Measurements from ENCODE around the gene NUDT8. TPM values are rescaled to one million over a fixed set of nuclear protein-coding genes. Genes with fewer than 3 reads are reported as not detected.
"Not testable (repeated sequence)": the region's sequence is repeated elsewhere in the genome, so short reads cannot be mapped to it uniquely, and the experiment has no call there.

The NUDT8 gene
- polyA plus RNA-seq, 3 donors from 2014 or later, result 10.1 to 13.4 (median 12.3) TPM

DNA sequence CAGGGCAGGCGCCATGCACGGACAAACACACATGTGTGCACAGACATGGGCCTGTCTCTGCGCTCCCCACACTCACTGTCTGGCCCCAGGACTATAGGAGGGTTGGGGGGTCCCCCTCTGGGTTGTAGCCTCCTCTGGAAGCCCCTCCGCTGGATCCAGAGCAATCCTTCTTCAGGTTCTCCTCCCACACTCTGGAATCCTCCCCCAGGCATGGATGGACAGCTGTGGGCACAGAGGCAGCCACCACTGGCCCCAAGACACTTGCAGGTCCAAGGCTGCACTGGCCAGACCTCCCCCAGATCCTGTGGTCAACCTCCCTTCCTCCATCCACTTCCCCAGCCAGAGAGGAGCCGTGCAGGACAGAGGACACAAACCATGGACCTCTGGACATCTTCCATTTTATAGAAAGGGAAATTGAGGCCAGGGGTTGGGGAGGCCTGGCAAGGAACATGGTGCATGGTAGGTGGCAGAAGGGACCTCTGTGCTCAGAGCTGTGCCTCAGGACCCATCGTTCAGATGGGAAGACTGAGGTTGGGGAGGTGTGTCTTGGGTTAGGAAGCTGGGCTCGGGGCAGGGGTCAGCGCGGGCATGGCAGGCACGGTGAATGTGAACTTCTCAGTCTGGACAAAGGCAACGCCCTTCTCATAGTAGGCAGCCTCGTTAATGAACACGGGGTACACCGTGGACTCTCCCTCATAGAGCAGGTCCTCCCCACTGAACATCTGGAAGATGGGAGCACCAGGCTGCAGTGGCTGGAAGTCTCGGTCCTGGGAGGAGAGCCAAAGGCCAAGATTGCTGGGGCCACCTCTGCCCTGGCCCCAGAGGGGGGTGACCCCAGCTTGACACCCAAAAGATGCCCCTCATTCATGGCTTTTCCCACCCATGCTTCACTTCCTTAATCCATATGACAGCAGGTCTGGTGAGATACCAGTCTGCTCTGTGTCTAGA lies 12.7 kb upstream of the NUDT8 start:
- peak overlapping the region in 1 of 6 donors; percentile 64 for H3K27ac Mint-ChIP-seq
- H3K4me1 Mint-ChIP-seq, result peaks cover 15 to 18% of the 10 kb centered on the region in 2 donors
- H3K27me3 Mint-ChIP-seq (ENCODE audit: low read depth in 3 of 3), result peaks cover 2 to 5% (median 4%) of the 10 kb centered on the region in 3 donors
- DNase-seq, result no peak
- no peak overlapping the region for H3K4me3 Mint-ChIP-seq
- no peaks in the 10 kb centered on the region for H3K36me3 Mint-ChIP-seq
- H3K9me3 Mint-ChIP-seq, result no peaks in the 10 kb centered on the region

DNA sequence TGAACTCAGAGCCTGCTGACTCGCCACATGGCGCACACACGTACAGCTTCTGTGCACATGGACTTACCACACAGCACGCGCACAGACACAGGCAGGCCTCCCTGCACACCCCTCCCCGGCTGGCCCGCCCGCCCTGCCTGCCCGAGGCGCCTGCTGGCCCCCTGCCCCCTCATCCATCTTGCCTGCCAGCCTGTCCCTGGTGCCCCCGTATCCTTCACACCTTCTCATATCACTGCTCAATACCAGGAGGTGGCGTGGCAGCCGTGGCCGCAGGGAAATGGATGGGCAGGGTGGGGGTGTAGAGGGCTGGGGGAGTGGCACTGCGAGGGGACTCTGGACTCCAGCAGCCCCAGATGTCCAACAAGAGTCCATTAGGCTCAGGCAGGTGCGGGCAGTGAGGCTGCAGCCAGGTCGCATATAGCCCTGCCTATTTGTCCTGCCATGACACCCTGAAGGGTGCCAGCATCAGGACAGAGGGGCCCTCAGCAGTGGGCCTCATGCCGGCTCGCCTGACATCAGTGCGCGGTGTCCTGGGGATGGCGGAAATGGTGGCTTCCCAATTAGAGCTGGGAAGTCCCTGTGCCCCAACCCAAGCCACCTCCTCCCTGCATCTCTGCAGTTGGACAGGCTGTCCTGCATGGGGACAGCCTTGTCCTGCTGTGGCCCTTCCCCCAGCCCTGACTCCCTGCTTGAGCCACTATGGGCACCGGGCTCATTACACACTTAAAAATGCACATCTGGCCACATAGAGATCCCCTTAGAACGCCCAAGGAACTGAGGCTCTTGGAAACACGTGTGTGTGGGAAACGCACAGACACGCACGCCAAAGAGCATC lies 11.8 kb upstream of the NUDT8 start:
- Mint-ChIP-seq H3K27ac (no peak overlapping the region), H3K36me3 (no peaks in the 10 kb centered on the region), H3K27me3 (ENCODE audit: low read depth in 3 of 3) (peaks cover 2 to 4% (median 2%) of the 10 kb centered on the region in 3 donors), H3K4me1 (peaks cover 7 to 10% of the 10 kb centered on the region in 2 donors), H3K9me3 (no peaks in the 10 kb centered on the region), H3K4me3 (no peak overlapping the region)
- DNase-seq, result no peak

DNA sequence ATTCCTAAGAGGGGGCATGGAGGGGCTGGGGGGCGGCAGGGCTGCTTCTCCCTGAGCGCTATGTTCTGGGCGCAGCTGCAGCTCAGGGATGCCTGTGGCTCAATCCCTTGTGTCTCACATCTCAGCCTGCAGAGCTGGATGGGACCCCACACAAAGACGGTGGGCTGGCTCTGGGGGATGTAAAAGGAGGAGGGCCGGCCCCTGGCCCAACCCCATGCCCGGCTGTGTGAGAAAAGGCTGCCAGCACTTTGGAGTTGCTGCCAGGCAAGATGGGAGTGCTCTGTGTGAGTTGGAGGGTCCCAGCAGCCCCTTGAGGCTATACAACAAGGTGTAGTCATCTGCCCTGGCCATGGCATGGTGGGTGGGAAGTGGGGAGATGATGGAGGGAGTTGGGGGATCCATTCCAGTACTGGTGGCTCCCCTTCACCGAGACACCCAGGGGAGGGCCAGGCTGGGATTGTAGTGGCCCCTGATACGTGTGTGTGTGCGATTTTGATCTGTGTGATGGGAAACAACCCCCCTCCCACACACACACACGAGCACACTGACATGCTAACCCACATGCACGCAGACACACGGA lies 11.1 kb upstream of the NUDT8 start:
- H3K4me1 Mint-ChIP-seq, result peaks cover 0 to 3% of the 10 kb centered on the region in 2 donors
- no peak overlapping the region for H3K27ac Mint-ChIP-seq
- no peak overlapping the region for H3K4me3 Mint-ChIP-seq
- no peaks in the 10 kb centered on the region for H3K9me3 Mint-ChIP-seq
- H3K36me3 Mint-ChIP-seq, result no peaks in the 10 kb centered on the region
- no peak for DNase-seq
- peaks cover 0 to 2% (median 2%) of the 10 kb centered on the region in 3 donors for H3K27me3 Mint-ChIP-seq (ENCODE audit: low read depth in 3 of 3)

DNA sequence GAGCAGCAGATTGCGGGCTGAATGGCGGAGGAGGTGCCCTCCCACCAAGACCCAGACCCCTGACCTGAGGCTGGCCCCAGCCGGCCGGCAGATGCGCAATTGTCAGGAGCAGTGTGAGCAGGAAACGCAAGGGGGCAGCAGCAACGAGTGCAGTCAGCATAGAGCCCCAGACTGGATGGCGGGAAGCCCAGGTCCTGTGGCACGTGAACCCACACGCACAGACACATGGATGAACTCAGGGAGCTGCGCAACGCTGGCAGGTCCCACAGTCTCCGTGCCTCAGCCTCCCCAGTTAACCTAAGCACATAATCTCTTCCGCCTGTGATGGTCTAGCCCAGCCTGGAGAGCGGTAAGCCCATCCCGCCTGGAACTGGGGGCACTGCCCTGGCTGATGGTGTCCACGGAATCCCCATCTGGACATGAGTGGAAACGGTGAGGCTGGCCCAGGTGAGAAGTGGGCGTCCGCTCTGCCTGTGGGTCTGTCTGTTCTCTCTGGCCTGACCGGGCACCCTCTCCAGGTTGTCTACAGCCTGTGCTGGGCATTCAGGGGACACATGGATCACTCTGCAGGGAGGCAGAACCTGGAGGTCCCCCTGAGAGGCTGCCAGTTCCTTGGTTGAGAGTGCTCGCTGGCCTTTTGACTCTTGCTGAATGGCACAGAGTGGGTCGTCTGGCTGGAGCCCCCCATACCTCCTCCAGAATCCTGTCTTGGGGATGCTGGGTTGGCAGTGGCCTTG lies 10.5 kb upstream of the NUDT8 start:
- H3K27me3 Mint-ChIP-seq (ENCODE audit: low read depth in 3 of 3), result peaks cover 0 to 2% (median 2%) of the 10 kb centered on the region in 3 donors
- no peaks in the 10 kb centered on the region for H3K9me3 Mint-ChIP-seq
- DNase-seq, result peak; percentile 53 to 66 (median 54)
- H3K4me3 Mint-ChIP-seq, result no peak overlapping the region
- no peaks in the 10 kb centered on the region for H3K4me1 Mint-ChIP-seq
- H3K36me3 Mint-ChIP-seq, result no peaks in the 10 kb centered on the region
- no peak overlapping the region for H3K27ac Mint-ChIP-seq

DNA sequence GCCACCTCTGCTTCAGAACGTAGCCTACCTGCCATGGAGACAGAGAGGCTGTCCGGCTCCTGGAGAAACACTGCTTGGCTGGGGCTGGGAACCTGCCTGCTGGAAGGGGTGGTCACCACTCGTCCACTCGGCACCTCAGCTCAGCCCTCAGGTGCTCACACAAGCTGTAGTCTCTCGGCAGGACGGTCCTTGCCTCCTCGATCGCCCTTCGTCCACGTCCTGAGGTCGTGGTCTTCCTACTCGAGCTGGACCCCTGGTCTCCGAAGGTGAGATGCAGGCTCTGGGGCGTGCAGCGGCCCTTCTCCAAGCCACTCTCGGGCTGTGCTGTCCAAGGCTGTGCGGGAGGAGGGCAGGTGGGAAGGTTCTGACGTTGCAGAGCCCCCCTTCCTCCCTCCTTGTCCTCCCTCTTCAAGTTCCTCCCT lies 9.7 kb upstream of the NUDT8 start, which contains the start of gene TBX10:
Gene TBX10, minus strand, starts transcription at position 326 of the 422 bp plus-strand sequence. Its CDS starts 291 bp downstream, at position 35.
- Mint-ChIP-seq H3K27ac (no peak within 1 kb of the TSS), H3K4me1 (no peaks in the 10 kb centered on the region), H3K9me3 (no peaks in the 10 kb centered on the region), H3K36me3 (no peaks in the 10 kb centered on the region), H3K27me3 (ENCODE audit: low read depth in 3 of 3) (peaks cover 0 to 2% (median 2%) of the 10 kb centered on the region in 3 donors), H3K4me3 (no peak within 1 kb of the TSS)
- no peak for DNase-seq

DNA sequence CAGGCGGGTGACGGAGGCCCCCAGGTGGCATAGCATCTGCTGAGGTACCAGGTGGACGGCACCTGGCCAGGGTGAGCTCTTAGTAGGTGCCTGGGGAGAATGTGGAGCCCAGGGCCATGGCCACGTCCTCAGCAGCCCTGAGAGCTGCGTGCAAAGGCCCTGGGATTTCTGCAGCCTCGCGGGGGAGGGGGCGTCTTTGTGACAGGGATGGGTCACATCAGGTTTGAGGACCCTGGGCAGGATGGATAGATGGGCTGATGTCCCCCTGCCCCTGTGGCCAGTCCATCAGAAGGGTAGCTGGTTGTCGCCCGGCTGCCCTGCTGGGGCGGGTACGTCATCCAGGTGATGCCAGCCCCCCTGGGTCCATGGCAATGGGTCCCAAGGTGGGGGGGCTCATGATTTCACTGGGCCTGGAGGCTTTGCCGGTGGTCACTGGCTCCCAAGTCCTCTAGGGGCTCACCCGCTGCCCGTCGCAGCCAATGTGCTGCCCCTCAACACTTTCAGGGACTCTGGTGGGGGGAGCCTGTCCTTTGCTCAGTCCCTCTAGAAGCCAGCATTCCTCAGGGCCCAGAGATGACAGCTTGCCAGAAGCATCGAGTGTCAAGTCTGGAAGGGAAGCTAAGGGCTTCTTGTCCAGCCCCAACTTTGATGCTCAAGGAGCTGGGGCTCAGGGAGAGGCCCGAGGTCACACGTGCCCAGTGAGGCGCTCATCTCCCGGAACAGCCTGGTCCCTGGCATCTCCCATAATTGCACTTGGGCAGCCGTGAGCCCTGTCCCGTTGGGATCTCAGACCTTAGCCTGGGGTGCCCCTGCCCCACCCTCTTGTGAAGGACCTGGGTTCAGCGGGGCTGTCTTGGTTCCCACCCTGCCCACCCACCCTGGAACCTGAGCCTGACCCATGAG lies 9.0 kb upstream of the NUDT8 start:
- no peak overlapping the region for H3K4me3 Mint-ChIP-seq
- no peaks in the 10 kb centered on the region for H3K4me1 Mint-ChIP-seq
- H3K9me3 Mint-ChIP-seq, result no peaks in the 10 kb centered on the region
- H3K27me3 Mint-ChIP-seq (ENCODE audit: low read depth in 3 of 3), result peaks cover 0 to 2% (median 0%) of the 10 kb centered on the region in 3 donors
- H3K27ac Mint-ChIP-seq, result no peak overlapping the region
- no peaks in the 10 kb centered on the region for H3K36me3 Mint-ChIP-seq
- DNase-seq, result no peak

DNA sequence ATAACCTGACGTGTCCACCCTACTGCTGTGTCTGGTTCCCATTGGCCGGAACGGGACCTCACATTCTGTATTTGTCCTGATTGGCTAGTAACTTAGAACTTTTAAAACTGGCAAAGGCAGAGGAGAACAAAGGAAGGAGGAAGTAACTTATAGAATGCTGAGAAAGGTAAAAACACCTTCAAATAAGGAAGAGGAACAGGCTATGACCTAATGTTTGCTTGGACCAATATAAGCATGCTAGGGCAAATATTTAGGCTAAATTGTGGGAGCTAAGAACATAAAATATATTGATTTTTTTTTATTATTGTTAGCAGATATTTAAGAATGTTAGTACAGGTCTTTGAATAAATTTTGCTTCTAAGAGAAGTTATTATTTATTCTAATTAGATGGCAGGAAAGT lies 7.7 kb upstream of the NUDT8 start:
- H3K9me3 Mint-ChIP-seq; H3K4me3 Mint-ChIP-seq; H3K4me1 Mint-ChIP-seq; H3K27me3 Mint-ChIP-seq (ENCODE audit: low read depth in 3 of 3); H3K27ac Mint-ChIP-seq; H3K36me3 Mint-ChIP-seq; DNase-seq: not testable (repeated sequence)

DNA sequence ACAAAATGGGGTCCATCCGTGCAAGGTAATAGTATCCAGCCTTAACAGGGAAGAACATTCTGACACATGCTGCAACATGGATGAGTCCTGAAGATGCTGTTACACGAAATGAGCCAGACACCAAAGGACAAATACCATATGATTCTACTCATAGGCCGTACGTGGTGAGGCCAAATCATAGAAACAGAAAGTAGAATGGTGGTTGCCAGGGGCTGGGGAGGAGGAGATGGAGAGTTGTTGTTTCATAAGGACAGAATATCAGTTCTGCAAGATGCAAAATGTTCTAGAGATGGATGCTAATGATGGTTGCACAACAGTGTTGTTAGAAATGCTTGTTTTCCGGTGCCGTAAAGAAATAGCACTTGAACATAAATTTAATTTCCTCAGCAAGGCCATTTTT lies 7.2 kb upstream of the NUDT8 start:
- Mint-ChIP-seq H3K27ac (no peak overlapping the region), H3K4me3 (no peak overlapping the region)
- DNase-seq, result no peak

DNA sequence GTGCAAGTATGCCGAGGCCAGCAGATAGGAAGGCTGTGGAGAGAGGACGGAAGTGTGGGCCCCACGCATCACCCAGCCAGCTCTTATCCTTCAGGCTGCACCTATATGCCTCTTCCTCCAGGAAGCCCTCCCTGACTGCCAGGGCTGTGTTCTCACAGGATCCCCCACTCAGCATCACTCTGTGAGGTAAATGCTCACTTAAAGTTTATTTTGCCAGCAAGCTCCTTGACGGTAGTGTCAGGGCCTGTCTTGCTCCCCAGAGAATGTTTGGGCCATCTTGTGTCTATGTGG lies 5.4 kb upstream of the NUDT8 start:
- no peak for DNase-seq
- peaks cover 0 to 2% (median 0%) of the 10 kb centered on the region in 3 donors for H3K27me3 Mint-ChIP-seq (ENCODE audit: low read depth in 3 of 3)
- H3K9me3 Mint-ChIP-seq, result no peaks in the 10 kb centered on the region
- peaks cover 6 to 9% of the 10 kb centered on the region in 2 donors for H3K4me1 Mint-ChIP-seq
- no peaks in the 10 kb centered on the region for H3K36me3 Mint-ChIP-seq
- H3K27ac Mint-ChIP-seq, result peak overlapping the region in 1 of 6 donors; percentile 10
- no peak overlapping the region for H3K4me3 Mint-ChIP-seq

More for the DNA sequence above, 7.2 kb upstream of the NUDT8 start:
- peaks cover 0 to 2% (median 0%) of the 10 kb centered on the region in 3 donors for H3K27me3 Mint-ChIP-seq (ENCODE audit: low read depth in 3 of 3)
- H3K4me1 Mint-ChIP-seq, result peaks cover 0 to 1% of the 10 kb centered on the region in 2 donors
- no peaks in the 10 kb centered on the region for H3K9me3 Mint-ChIP-seq
- H3K36me3 Mint-ChIP-seq, result no peaks in the 10 kb centered on the region

DNA sequence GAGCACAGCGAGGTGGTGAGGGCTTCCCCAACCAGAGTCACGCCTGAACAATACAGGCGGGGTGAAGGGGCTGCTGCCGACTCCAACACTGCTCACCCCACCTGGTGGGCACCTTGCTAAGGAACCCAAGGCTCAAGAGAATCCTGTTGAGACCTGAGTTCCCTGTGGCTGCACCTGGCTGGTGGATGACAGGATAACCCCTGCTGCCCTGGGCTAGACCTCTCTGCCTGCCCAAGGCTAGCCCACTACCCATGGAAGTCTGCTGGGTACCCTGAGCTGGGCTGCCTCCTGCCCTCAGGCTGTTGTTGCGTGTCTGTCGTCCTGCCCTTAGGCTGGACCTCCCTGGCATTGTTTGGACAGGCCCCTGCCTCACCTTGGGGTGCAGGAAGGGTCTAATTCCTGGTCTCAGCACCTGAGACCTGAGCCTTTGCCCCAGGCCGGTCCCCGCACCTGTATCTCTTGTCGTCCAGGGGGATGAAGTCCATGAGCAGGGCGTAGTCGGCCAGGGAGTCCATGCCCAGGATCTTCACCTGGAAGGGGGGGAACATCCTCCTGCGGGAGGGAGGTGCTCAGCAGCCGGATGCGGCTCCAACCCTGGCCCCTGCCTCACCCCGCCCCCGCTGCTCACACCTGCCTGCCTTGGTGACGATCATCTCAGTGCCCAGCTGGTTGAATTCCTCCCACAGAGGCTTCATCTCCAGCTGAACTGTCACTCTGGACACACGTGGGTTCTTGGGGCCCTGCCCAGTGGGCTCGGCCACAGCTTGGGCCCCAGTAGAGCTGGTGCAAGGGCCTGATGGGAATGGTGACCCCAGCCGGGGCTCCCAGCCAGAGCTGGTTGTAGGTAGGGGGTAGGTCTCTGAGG lies 4.9 kb upstream of the NUDT8 start:
- Mint-ChIP-seq H3K36me3 (no peaks in the 10 kb centered on the region), H3K27me3 (ENCODE audit: low read depth in 3 of 3) (no peaks in the 10 kb centered on the region), H3K4me3 (peak overlapping the region in 1 of 5 donors; percentile 29), H3K4me1 (peaks cover 6 to 9% of the 10 kb centered on the region in 2 donors), H3K27ac (no peak overlapping the region), H3K9me3 (no peaks in the 10 kb centered on the region)
- DNase-seq, result no peak

DNA sequence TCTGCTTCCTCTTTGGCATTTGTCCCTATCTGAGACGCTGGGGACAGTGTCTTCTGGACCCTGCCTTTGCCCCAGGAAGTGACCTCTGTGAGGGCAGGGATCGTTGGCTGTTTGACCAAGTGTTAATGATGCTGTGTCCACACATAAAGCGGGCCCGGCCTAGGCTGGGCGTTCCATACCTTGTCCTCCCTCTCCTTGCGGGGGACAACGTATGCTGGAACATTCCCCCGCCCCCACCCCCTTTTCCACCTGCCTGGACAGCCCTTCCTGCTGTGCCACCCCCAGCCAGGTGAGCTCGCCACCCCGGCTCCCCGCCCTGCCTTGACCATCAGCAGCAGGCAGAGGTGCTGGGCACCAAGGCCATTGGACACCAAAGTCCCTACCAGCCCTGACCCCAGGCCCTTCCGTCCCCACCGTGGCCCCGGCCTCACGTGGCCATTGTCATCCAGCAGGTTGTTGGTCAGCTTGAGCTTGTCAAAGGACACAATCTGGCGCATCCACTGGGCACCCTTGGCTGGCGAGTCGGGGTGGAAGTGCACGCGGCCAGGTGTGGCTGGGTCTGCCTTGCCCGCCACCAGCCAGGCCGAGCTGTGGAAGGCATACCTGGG lies 4.1 kb upstream of the NUDT8 start:
- DNase-seq, result no peak
- peaks cover 0 to 2% (median 0%) of the 10 kb centered on the region in 3 donors for H3K27me3 Mint-ChIP-seq (ENCODE audit: low read depth in 3 of 3)
- peak overlapping the region in 1 of 6 donors; percentile 45 for H3K27ac Mint-ChIP-seq
- no peaks in the 10 kb centered on the region for H3K36me3 Mint-ChIP-seq
- peaks cover 6 to 13% of the 10 kb centered on the region in 2 donors for H3K4me1 Mint-ChIP-seq
- H3K9me3 Mint-ChIP-seq, result no peaks in the 10 kb centered on the region
- H3K4me3 Mint-ChIP-seq, result no peak overlapping the region

Data from immature natural killer cell (primary cell).